ENCODE results near the gene INPP4A.

DNA sequence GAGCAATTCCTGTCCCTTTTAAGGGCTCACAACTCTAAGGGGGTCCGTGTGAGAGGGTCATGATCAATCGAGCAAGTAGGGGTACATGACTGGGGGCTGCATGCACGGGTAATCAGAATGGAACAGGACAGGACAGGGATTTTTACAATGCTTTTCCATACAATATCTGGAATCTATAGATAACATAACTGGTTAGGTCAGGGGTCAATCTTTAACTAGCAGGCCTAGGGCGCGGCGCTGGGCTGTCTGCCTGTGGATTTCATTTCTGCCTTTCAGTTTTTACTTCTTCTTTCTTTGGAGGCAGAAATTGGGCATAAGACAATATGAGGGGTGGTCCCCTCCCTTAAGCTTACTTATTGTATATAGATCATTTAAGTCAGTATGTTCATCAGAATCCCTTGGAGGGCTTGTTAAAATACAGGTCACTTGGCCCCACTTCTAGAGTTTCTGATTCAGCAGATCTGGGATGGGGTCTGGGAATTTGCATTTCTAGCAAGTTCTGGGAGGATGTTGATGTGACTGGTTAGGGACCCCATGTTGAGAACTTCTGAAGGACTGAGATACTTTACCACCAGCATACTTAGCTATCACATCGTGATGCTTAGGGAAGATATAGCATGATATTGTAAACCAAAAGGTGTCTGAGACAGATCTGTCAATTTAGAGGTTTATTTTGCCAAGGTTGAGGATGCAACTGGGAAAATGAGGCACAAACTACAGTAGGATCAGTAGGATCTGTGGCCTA lies 2.8 kb upstream of the INPP4A start:
- TF ChIP-seq, protein P1, sequence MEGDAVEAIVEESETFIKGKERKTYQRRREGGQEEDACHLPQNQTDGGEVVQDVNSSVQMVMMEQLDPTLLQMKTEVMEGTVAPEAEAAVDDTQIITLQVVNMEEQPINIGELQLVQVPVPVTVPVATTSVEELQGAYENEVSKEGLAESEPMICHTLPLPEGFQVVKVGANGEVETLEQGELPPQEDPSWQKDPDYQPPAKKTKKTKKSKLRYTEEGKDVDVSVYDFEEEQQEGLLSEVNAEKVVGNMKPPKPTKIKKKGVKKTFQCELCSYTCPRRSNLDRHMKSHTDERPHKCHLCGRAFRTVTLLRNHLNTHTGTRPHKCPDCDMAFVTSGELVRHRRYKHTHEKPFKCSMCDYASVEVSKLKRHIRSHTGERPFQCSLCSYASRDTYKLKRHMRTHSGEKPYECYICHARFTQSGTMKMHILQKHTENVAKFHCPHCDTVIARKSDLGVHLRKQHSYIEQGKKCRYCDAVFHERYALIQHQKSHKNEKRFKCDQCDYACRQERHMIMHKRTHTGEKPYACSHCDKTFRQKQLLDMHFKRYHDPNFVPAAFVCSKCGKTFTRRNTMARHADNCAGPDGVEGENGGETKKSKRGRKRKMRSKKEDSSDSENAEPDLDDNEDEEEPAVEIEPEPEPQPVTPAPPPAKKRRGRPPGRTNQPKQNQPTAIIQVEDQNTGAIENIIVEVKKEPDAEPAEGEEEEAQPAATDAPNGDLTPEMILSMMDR (IDR thresholded peaks at IDR 0.05; ENCODE audit: extremely low read depth in 1 of 2, insufficient read depth in 1 of 2, low read depth in 1 of 2, low read length in 2 of 2) = no peak
- TF ChIP-seq MYC (IDR thresholded peaks at IDR 0.05; ENCODE audit: low read depth, low read length) (no peak), POLR2AphosphoS5 (IDR thresholded peaks at IDR 0.05; ENCODE audit: insufficient read depth, low read depth, low read length) (no peak), POLR2A (IDR thresholded peaks at IDR 0.05; ENCODE audit: low read depth, low read length) (no peak), EZH2 (IDR thresholded peaks at IDR 0.05; ENCODE audit: borderline replicate concordance, low read depth, low read length, severe bottlenecking) (no peak)

All from endothelial cell of umbilical vein (primary cell).